ENCODE data around the gene MRRF. TPM values are rescaled to one million over a fixed set of nuclear protein-coding genes. Genes with fewer than 3 reads are reported as not detected.

MRRF gene
- total RNA-seq, 4 donors from 2014 or later: 33.2 to 55.7 (median 47.2) TPM

GRCh38 chr9:122258886-122259415 lies 5.7 kb upstream of the MRRF start:
- Histone ChIP-seq H3K4me3 (no peak overlapping the region), H3K9me3 (no peaks in the 10 kb centered on the region), H3K27me3 (no peaks in the 10 kb centered on the region), H3K27ac (no peak overlapping the region), H3K4me1 (peaks cover 33 to 36% of the 10 kb centered on the region in 2 donors), H3K36me3 (peaks cover 0 to 36% of the 10 kb centered on the region in 2 donors)
- intact Hi-C loops (cut with DNase I; ENCODE audit: low total_unique reads): no loop called here
- no peak for ATAC-seq
- in situ Hi-C loops (cut with MboI; ENCODE audit: low sequenced_read_pairs in 4 of 4): no loop called here
- TF ChIP-seq POLR2A (IDR thresholded peaks at IDR 0.05): no peak
- no peak for TF ChIP-seq CTCF (IDR thresholded peaks at IDR 0.05 in 4 of 5, conservative IDR thresholded peaks at IDR 0.05 in 1 of 5)
- no peak for DNase-seq

GRCh38 chr9:122261469-122261881 lies 3.2 kb upstream of the MRRF start:
- peaks cover 41 to 43% of the 10 kb centered on the region in 2 donors for H3K4me1 ChIP-seq
- H3K27me3 ChIP-seq: no peaks in the 10 kb centered on the region
- intact Hi-C loops (cut with DNase I; ENCODE audit: low total_unique reads) (loop anchor here (10.0 kb wide), 2 partner anchors 137 to 517 kb away; no protein-coding TSS in a partner anchor), in situ Hi-C loops (cut with MboI; ENCODE audit: low sequenced_read_pairs in 4 of 4) (no loop called here)
- H3K9me3 ChIP-seq: no peaks in the 10 kb centered on the region
- H3K36me3 ChIP-seq: peaks cover 0 to 36% of the 10 kb centered on the region in 2 donors
- H3K27ac ChIP-seq: peak overlapping the region; percentile 49 to 100 (median 94)
- no peak for TF ChIP-seq POLR2A (IDR thresholded peaks at IDR 0.05)
- no peak for TF ChIP-seq CTCF (IDR thresholded peaks at IDR 0.05 in 4 of 5, conservative IDR thresholded peaks at IDR 0.05 in 1 of 5)
- DNase-seq: peak; percentile 32 to 72
- H3K4me3 ChIP-seq: no peak overlapping the region
- no peak for ATAC-seq

- Histone ChIP-seq H3K27me3 (no peaks in the 10 kb centered on the region), H3K4me3 (no peak overlapping the region), H3K4me1 (peaks cover 41 to 45% of the 10 kb centered on the region in 2 donors), H3K27ac (peak overlapping the region; percentile 49 to 100 (median 94)), H3K9me3 (no peaks in the 10 kb centered on the region), H3K36me3 (peaks cover 0 to 36% of the 10 kb centered on the region in 2 donors)
- TF ChIP-seq POLR2A (IDR thresholded peaks at IDR 0.05) (no peak), CTCF (IDR thresholded peaks at IDR 0.05 in 4 of 5, conservative IDR thresholded peaks at IDR 0.05 in 1 of 5) (no peak)
- intact Hi-C loops (cut with DNase I; ENCODE audit: low total_unique reads) (loop anchor here (10.0 kb wide), 2 partner anchors 137 to 517 kb away; no protein-coding TSS in a partner anchor), in situ Hi-C loops (cut with MboI; ENCODE audit: low sequenced_read_pairs in 4 of 4) (no loop called here)
- no peak for DNase-seq
- no peak for ATAC-seq
Observed at GRCh38 chr9:122262073-122262472, 2.6 kb upstream of the MRRF start.

- H3K4me1 ChIP-seq: peaks cover 45 to 49% of the 10 kb centered on the region in 2 donors
- H3K27ac ChIP-seq: peak overlapping the region; percentile 92 to 100 (median 98)
- intact Hi-C loops (cut with DNase I; ENCODE audit: low total_unique reads) (loop anchor here (1.0 to 10.0 kb wide), 5 partner anchors 83 to 519 kb away; partner anchors contain the start of genes MORN5, NDUFA8 and TTLL11), in situ Hi-C loops (cut with MboI; ENCODE audit: low sequenced_read_pairs in 4 of 4) (no loop called here)
- peak in 1 of 2 donors; percentile 35 for DNase-seq
- H3K36me3 ChIP-seq: peaks cover 0 to 24% of the 10 kb centered on the region in 2 donors
- ATAC-seq: peak; percentile 55 to 60
- no peaks in the 10 kb centered on the region for H3K27me3 ChIP-seq
- TF ChIP-seq CTCF (IDR thresholded peaks at IDR 0.05 in 4 of 5, conservative IDR thresholded peaks at IDR 0.05 in 1 of 5): no peak
- TF ChIP-seq POLR2A (IDR thresholded peaks at IDR 0.05): no peak
- H3K9me3 ChIP-seq: no peaks in the 10 kb centered on the region
- peak overlapping the region; percentile 66 to 95 (median 86) for H3K4me3 ChIP-seq
Observed at GRCh38 chr9:122263699-122264349, 858 bp upstream of the MRRF start.
